Ectodermal cell (in vitro differentiated cells): Measurements from ENCODE around the gene CGB1.
A peak's percentile ranks its signal among the peaks of the same experiment; 100 is the strongest.

Experiments
- H3K27ac ChIP-seq: 2 replicates; pipeline ENCODE4 v1.7.0; 2013; ENCODE audit warnings: mild to moderate bottlenecking, low read depth, low read length; ENCODE audit not compliant: insufficient read depth, poor library complexity, severe bottlenecking
- H3K27me3 ChIP-seq: 2 replicates; pipeline ENCODE4 v1.7.0; 2013; ENCODE audit warnings: mild to moderate bottlenecking, low read length; ENCODE audit not compliant: insufficient read depth, control insufficient read depth, poor library complexity, severe bottlenecking
- H3K36me3 ChIP-seq: one replicate; pipeline ENCODE4 v1.7.0; 2013; ENCODE audit warnings: low read length; ENCODE audit not compliant: control insufficient read depth, insufficient read depth
- H3K4me1 ChIP-seq: one replicate; pipeline ENCODE4 v1.7.0; 2013; ENCODE audit warnings: low read length; ENCODE audit not compliant: control insufficient read depth, insufficient read depth
- H3K4me3 ChIP-seq: 2 replicates; pipeline ENCODE4 v1.7.0; 2013; ENCODE audit warnings: low read depth, low read length, control low read depth; ENCODE audit not compliant: insufficient read depth
- H3K9me3 ChIP-seq: 2 replicates; pipeline ENCODE4 v1.7.0; 2013; ENCODE audit warnings: mild to moderate bottlenecking, low read length, moderate library complexity; ENCODE audit not compliant: control insufficient read depth
- WGBS, 2 experiments: methylation state at CpG; one replicate each; pipeline ENCODE4 v1.1.7; 2013; ENCODE audit warnings: missing lambda C conversion rate in 2 of 2; 5-methylcytosine and 5-hydroxymethylcytosine counted together

The CGB1 gene

DNA sequence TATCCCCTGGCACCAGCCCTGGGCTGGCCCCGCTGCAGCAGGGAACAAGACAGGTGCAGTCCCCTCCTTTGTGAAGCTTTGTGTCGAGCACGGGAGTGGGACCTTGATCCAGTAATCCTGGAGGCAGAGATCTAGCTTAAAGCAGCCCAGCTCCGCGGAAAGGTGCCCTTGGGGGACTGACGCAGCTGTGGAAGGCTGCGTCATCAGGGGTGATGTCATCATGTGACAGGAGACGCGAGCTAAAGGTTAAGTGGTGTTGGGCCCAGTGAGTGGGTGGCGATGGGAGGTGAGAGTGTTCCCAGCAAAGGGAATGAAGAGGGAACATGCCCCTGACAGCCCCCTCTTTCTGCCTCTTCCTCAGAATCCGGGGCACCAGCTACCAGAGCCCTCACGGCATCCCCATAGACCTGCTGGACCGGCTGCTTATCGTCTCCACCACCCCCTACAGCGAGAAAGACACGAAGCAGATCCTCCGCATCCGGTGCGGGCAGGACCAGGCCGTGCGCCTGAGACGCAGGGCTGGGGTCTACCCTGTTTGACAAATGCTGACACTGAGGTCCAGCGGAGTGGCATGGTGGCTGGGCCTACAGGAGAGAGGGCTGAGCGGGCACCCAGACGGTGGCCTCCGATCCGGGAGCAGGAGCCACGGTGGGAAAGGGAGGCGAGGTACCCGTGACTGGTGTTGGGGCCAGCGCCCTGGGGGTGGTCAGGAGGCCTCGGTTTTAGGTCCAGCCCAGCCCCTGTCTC, 22.4 kb downstream of the CGB1 start:
- no peaks in the 10 kb centered on the region for H3K9me3 ChIP-seq
- H3K36me3 ChIP-seq, result peaks cover 9% of the 10 kb centered on the region
- peaks cover 20% of the 10 kb centered on the region for H3K27me3 ChIP-seq
- H3K4me1 ChIP-seq, result no peaks in the 10 kb centered on the region
- no peak overlapping the region for H3K27ac ChIP-seq
- no peak overlapping the region for H3K4me3 ChIP-seq
- WGBS, 2 experiments, result 95 to 96% methylated on average over 32 of the region's 32 CpGs

DNA sequence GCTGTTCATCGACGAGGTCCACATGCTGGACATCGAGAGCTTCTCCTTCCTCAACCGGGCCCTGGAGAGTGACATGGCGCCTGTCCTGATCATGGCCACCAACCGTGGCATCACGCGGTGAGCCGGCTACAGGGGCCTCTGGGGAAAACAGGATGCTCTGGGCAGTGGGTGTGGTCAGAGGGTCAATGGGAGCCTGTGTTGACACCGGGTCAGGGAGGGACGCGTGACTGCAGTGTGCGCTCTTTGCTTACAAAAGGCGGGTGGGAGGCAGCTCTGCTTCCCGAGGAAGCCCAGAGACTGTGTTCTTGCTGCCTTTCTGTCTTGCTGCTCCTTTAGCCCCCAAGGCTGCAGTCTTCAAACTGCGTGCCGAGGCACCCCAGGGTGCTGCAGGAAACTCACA, 25.5 kb downstream of the CGB1 start:
- Histone ChIP-seq H3K4me1 (no peaks in the 10 kb centered on the region), H3K27me3 (no peaks in the 10 kb centered on the region), H3K27ac (no peak overlapping the region), H3K9me3 (no peaks in the 10 kb centered on the region), H3K4me3 (no peak overlapping the region), H3K36me3 (peaks cover 19% of the 10 kb centered on the region)
- WGBS, 2 experiments, result 90% methylated on average over 17 of the region's 17 CpGs

DNA sequence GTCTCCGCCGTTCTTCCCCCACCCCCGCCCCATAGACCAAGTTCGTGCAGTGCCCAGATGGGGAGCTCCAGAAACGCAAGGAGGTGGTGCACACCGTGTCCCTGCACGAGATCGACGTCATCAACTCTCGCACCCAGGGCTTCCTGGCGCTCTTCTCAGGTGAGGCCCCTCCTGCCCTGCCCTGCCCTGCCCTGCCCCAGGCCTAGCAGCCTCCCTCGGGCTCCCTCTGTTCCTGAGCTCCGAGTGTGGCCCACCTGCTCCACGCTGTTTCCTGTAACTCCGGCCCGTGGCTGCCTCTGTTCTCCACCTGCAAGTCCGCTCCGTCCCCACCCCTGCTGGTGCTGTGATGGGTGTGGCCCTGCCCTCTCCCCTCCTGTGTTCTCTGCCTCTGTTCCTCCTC, 26.2 kb downstream of the CGB1 start:
- no peak overlapping the region for H3K4me3 ChIP-seq
- H3K4me1 ChIP-seq, result no peaks in the 10 kb centered on the region
- WGBS, 2 experiments, result 91 to 94% methylated on average over 18 of the region's 18 CpGs
- no peaks in the 10 kb centered on the region for H3K27me3 ChIP-seq
- H3K9me3 ChIP-seq, result no peaks in the 10 kb centered on the region
- H3K36me3 ChIP-seq, result peaks cover 19% of the 10 kb centered on the region
- H3K27ac ChIP-seq, result no peak overlapping the region

DNA sequence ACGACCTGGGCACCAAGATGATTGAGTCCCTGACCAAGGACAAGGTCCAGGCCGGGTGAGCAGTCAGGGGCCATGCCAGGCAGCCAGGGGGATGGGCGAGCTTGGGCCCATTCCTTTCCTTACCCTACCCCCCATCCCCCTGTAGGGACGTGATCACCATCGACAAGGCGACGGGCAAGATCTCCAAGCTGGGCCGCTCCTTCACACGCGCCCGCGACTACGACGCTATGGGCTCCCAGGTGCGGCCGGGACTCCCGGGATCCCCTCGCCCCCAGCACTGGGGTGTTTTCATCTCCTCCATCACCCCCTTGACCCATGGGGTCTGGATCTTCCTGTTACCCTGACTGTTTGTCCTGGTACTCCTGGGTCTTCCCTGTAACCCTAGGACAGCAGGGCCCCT, 26.9 kb downstream of the CGB1 start:
- Histone ChIP-seq H3K36me3 (peaks cover 23% of the 10 kb centered on the region), H3K9me3 (no peaks in the 10 kb centered on the region), H3K27ac (no peak overlapping the region), H3K4me1 (no peaks in the 10 kb centered on the region), H3K4me3 (no peak overlapping the region), H3K27me3 (no peaks in the 10 kb centered on the region)
- WGBS, 2 experiments, result 94 to 96% methylated on average over 18 of the region's 18 CpGs

DNA sequence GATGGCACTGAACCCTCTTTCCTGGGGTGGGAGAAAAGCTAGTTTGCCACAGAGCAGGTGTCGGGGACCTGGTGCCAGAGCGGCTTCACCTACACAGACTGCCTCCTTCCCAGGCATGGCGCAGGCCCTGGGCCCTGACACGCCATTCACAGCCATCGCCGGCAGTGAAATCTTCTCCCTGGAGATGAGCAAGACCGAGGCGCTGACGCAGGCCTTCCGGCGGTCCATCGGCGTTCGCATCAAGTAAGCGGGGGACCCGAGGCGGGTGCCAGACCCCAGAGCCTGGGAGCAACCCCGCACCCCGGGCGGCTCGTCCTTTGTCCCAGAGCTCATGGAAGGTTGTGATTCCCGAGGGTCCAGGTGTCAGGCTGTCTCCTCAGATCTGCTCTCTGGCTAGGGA, 29.8 kb downstream of the CGB1 start:
- no peak overlapping the region for H3K4me3 ChIP-seq
- H3K4me1 ChIP-seq, result no peaks in the 10 kb centered on the region
- no peak overlapping the region for H3K27ac ChIP-seq
- H3K36me3 ChIP-seq, result peaks cover 30% of the 10 kb centered on the region
- WGBS, 2 experiments, result 95 to 96% methylated on average over 22 of the region's 22 CpGs
- H3K9me3 ChIP-seq, result no peaks in the 10 kb centered on the region
- H3K27me3 ChIP-seq, result no peaks in the 10 kb centered on the region

DNA sequence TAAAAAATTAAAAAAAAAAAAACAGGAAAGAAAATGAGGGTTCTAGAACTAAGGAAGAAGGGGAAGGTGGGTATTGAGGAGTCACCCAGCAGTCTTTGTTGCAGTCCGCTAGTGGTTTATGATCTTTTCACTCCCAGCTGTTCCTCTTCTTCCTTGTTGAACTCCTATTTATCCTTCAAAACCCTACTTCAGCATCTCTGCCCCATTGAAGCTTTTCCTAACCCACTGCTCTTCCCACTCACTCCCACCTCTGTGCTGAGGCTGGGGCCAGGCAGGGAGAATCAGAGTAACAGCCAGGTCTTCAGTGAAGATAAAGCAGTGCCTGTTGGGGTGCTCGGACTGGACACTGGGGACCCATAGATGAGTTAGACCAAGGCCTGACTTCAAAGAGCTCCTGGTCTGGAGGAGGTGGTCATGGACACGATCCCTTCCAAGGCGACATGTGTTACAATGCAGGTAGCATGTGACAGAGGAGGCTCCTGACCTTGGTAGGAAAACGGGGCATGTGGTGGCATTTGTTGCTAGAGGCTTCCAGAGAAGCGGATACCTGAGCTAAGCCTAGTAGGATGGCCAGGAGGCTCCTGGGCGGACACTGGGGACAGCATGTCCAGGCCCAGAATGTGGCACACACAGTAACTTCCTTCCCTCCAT, 31.6 kb downstream of the CGB1 start:
- Histone ChIP-seq H3K9me3 (no peaks in the 10 kb centered on the region), H3K27ac (no peak overlapping the region), H3K4me3 (no peak overlapping the region), H3K27me3 (no peaks in the 10 kb centered on the region), H3K36me3 (peaks cover 21% of the 10 kb centered on the region), H3K4me1 (no peaks in the 10 kb centered on the region)
- 94 to 98% methylated on average over 7 of the region's 7 CpGs for WGBS, 2 experiments

DNA sequence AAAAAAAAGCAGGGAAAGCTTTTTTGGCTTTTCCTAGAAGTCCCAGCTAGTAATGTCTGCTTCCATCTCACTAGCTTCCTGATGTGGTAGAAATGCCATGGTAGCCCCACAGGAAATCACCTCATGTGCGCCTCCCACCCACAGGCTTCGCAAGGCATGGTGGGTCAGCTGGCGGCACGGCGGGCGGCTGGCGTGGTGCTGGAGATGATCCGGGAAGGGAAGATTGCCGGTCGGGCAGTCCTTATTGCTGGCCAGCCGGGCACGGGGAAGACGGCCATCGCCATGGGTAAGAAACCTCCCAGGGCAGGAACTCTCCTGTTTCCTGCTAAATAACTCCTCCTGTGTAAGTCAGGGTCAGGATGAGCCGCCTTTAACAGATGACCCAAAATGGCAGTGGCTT, 32.6 kb downstream of the CGB1 start:
- Histone ChIP-seq H3K4me3 (no peak overlapping the region), H3K9me3 (no peaks in the 10 kb centered on the region), H3K36me3 (peaks cover 21% of the 10 kb centered on the region), H3K27ac (no peak overlapping the region), H3K27me3 (no peaks in the 10 kb centered on the region), H3K4me1 (no peaks in the 10 kb centered on the region)
- 96 to 98% methylated on average over 15 of the region's 15 CpGs for WGBS, 2 experiments

DNA sequence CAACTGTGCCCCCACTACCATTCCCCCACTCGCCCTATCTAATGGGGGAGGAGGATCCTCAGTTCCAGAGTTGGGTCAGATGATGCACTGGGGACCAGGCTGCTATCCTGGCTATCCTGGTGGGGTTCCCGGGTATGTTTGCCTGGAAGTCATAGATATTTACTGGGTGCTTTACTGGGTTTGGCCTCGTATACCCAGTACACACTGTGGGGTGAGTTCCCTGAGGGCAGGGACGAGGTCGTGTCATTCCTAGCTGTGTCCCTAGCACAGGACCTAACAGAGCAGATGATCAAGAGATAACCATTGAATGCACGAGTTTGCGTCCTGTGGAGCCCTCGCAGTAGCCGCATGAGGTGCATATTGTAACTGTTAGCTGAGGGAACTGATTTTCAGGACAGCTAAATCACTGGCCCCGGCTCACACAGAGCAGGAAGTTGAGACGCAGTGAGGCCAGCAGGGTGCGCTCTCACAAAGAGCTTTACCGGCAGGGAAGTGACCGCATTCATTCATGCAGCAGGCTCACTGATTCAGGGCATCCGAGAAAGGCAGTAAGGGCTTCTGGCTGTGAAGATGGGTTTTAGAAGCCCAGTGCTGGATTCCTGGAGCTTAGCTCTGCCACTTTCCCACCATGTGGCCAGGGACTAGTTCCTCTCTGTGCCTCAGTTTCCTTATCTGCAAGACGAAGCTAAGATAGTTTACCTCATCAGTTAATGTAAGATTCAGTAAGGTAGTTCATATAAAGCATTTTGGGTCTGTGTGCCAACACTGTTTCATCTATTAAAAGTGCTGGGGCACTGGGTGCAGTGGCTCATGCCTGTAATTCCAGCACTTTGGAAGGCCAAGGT, 37.0 kb downstream of the CGB1 start:
- Histone ChIP-seq H3K36me3 (peaks cover 7% of the 10 kb centered on the region), H3K4me1 (peaks cover 1% of the 10 kb centered on the region), H3K27me3 (no peaks in the 10 kb centered on the region), H3K9me3 (no peaks in the 10 kb centered on the region), H3K27ac (no peak overlapping the region), H3K4me3 (no peak overlapping the region)
- 46 to 48% methylated on average over 15 to 16 of the region's 16 CpGs for WGBS, 2 experiments

DNA sequence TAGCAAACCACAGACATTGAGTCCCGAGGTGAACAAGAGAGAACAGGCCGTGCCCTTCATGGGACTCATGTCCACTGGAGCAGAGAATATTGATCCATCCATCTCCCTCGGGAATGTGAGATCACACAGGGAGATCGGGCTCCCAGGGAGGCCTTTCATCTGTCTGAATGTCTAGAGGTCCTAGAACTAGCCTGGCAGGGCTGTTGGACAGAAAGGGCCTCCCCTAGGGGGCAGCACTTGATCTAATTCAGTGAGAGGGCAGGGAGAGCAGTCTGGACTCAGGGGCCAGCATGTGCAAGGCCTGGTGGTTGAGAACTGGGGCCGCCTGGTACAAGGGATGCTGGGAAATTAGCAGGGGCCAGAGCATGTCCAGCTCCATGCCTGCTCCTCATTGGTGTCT, 38.7 kb downstream of the CGB1 start:
- Histone ChIP-seq H3K4me3 (no peak overlapping the region), H3K27ac (no peak overlapping the region), H3K36me3 (no peaks in the 10 kb centered on the region), H3K9me3 (no peaks in the 10 kb centered on the region), H3K27me3 (no peaks in the 10 kb centered on the region), H3K4me1 (peaks cover 7% of the 10 kb centered on the region)
- WGBS, 2 experiments, result 86 to 88% methylated on average over 5 of the region's 5 CpGs

DNA sequence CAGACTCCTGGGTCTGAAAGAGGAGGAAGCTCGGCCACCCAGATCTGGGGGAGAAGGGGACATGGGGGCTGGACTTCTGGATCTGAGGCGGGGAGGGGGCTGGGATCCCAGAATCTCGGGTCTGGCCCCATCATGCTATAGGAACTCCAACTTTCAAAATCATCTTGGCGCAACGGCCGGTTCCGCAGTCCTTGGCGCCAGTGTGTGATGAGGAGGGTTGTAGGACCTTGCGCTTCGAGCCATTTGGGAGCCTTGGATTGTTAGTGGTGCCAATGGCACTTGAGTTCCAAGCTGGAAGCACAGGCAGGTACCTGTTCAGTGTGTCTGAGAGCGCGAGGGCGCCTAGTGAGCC, 42.7 kb downstream of the CGB1 start:
- no peaks in the 10 kb centered on the region for H3K9me3 ChIP-seq
- 4% methylated on average over 13 of the region's 13 CpGs for WGBS, 2 experiments
- H3K27me3 ChIP-seq, result no peaks in the 10 kb centered on the region
- no peaks in the 10 kb centered on the region for H3K36me3 ChIP-seq
- no peak overlapping the region for H3K27ac ChIP-seq
- H3K4me1 ChIP-seq, result peaks cover 17% of the 10 kb centered on the region
- H3K4me3 ChIP-seq, result peak overlapping the region; percentile 73
